ENCODE measurements around the gene GALNT12.

The GALNT12 gene

GRCh38 chr9:98881836-98882568, 74.5 kb downstream of the GALNT12 start:
- H3K79me2 ChIP-seq (ENCODE audit: control insufficient read depth, insufficient read depth, low read length, unreplicated experiment) = no peaks in the 10 kb centered on the region
- H3K27me3 ChIP-seq (ENCODE audit: insufficient read depth, low read length) = peaks cover 26% of the 10 kb centered on the region; the same call in 1 of the 2 replicates
- H3K27ac ChIP-seq (ENCODE audit: low read depth, low read length) = no peak overlapping the region
- no peaks in the 10 kb centered on the region for H3K36me3 ChIP-seq (ENCODE audit: insufficient read depth, low read length)
- no peaks in the 10 kb centered on the region for H3K4me1 ChIP-seq (ENCODE audit: control insufficient read depth, insufficient read depth, low read length, unreplicated experiment)
- no peak overlapping the region for H2AFZ ChIP-seq (ENCODE audit: low read length, unreplicated experiment)
- H3K4me3 ChIP-seq (ENCODE audit: low read depth, low read length) = no peak overlapping the region

- Histone ChIP-seq H3K27me3 (ENCODE audit: insufficient read depth, low read length) (peaks cover 20% of the 10 kb centered on the region; the same call in 1 of the 2 replicates), H3K4me1 (ENCODE audit: control insufficient read depth, insufficient read depth, low read length, unreplicated experiment) (no peaks in the 10 kb centered on the region), H2AFZ (ENCODE audit: low read length, unreplicated experiment) (no peak overlapping the region), H3K79me2 (ENCODE audit: control insufficient read depth, insufficient read depth, low read length, unreplicated experiment) (no peaks in the 10 kb centered on the region), H3K27ac (ENCODE audit: low read depth, low read length) (no peak overlapping the region), H3K36me3 (ENCODE audit: insufficient read depth, low read length) (no peaks in the 10 kb centered on the region), H3K4me3 (ENCODE audit: low read depth, low read length) (no peak overlapping the region)
Observed at GRCh38 chr9:98882569-98882923, 75.1 kb downstream of the GALNT12 start.

GRCh38 chr9:98883276-98883675, 75.8 kb downstream of the GALNT12 start:
- Histone ChIP-seq H3K27ac (ENCODE audit: low read depth, low read length) (no peak overlapping the region), H3K36me3 (ENCODE audit: insufficient read depth, low read length) (no peaks in the 10 kb centered on the region), H3K79me2 (ENCODE audit: control insufficient read depth, insufficient read depth, low read length, unreplicated experiment) (no peaks in the 10 kb centered on the region), H2AFZ (ENCODE audit: low read length, unreplicated experiment) (no peak overlapping the region), H3K4me1 (ENCODE audit: control insufficient read depth, insufficient read depth, low read length, unreplicated experiment) (no peaks in the 10 kb centered on the region), H3K27me3 (ENCODE audit: insufficient read depth, low read length) (peaks cover 16% of the 10 kb centered on the region; the same call in 1 of the 2 replicates), H3K4me3 (ENCODE audit: low read depth, low read length) (no peak overlapping the region)

GRCh38 chr9:98884849-98885248, 77.4 kb downstream of the GALNT12 start:
- Histone ChIP-seq H3K4me1 (ENCODE audit: control insufficient read depth, insufficient read depth, low read length, unreplicated experiment) (no peaks in the 10 kb centered on the region), H3K36me3 (ENCODE audit: insufficient read depth, low read length) (no peaks in the 10 kb centered on the region)

GRCh38 chr9:98885575-98886295, 78.3 kb downstream of the GALNT12 start:
- H3K4me1 ChIP-seq (ENCODE audit: control insufficient read depth, insufficient read depth, low read length, unreplicated experiment) = no peaks in the 10 kb centered on the region
- no peak overlapping the region for H2AFZ ChIP-seq (ENCODE audit: low read length, unreplicated experiment)
- no peaks in the 10 kb centered on the region for H3K79me2 ChIP-seq (ENCODE audit: control insufficient read depth, insufficient read depth, low read length, unreplicated experiment)
- no peak overlapping the region for H3K27ac ChIP-seq (ENCODE audit: low read depth, low read length)
- H3K27me3 ChIP-seq (ENCODE audit: insufficient read depth, low read length) = peaks cover 8% of the 10 kb centered on the region; the same call in 1 of the 2 replicates
- no peak overlapping the region for H3K4me3 ChIP-seq (ENCODE audit: low read depth, low read length)
- no peaks in the 10 kb centered on the region for H3K36me3 ChIP-seq (ENCODE audit: insufficient read depth, low read length)

More at GRCh38 chr9:98884849-98885248, 77.4 kb downstream of the GALNT12 start:
- Histone ChIP-seq H3K4me3 (ENCODE audit: low read depth, low read length) (no peak overlapping the region), H3K27me3 (ENCODE audit: insufficient read depth, low read length) (peaks cover 14% of the 10 kb centered on the region; the same call in 1 of the 2 replicates), H2AFZ (ENCODE audit: low read length, unreplicated experiment) (no peak overlapping the region), H3K79me2 (ENCODE audit: control insufficient read depth, insufficient read depth, low read length, unreplicated experiment) (no peaks in the 10 kb centered on the region), H3K27ac (ENCODE audit: low read depth, low read length) (no peak overlapping the region)

- peaks cover 8% of the 10 kb centered on the region; the same call in 1 of the 2 replicates for H3K27me3 ChIP-seq (ENCODE audit: insufficient read depth, low read length)
- H3K4me1 ChIP-seq (ENCODE audit: control insufficient read depth, insufficient read depth, low read length, unreplicated experiment) = no peaks in the 10 kb centered on the region
- no peaks in the 10 kb centered on the region for H3K79me2 ChIP-seq (ENCODE audit: control insufficient read depth, insufficient read depth, low read length, unreplicated experiment)
- no peak overlapping the region for H2AFZ ChIP-seq (ENCODE audit: low read length, unreplicated experiment)
- H3K4me3 ChIP-seq (ENCODE audit: low read depth, low read length) = no peak overlapping the region
- H3K36me3 ChIP-seq (ENCODE audit: insufficient read depth, low read length) = no peaks in the 10 kb centered on the region
- no peak overlapping the region for H3K27ac ChIP-seq (ENCODE audit: low read depth, low read length)
Observed at GRCh38 chr9:98886691-98887229, 79.3 kb downstream of the GALNT12 start.

GRCh38 chr9:98887918-98888510, 80.5 kb downstream of the GALNT12 start:
- H3K79me2 ChIP-seq (ENCODE audit: control insufficient read depth, insufficient read depth, low read length, unreplicated experiment) = no peaks in the 10 kb centered on the region
- no peak overlapping the region for H3K27ac ChIP-seq (ENCODE audit: low read depth, low read length)
- no peaks in the 10 kb centered on the region for H3K36me3 ChIP-seq (ENCODE audit: insufficient read depth, low read length)
- H3K4me1 ChIP-seq (ENCODE audit: control insufficient read depth, insufficient read depth, low read length, unreplicated experiment) = no peaks in the 10 kb centered on the region
- H3K27me3 ChIP-seq (ENCODE audit: insufficient read depth, low read length) = peaks cover 5% of the 10 kb centered on the region; the same call in 1 of the 2 replicates
- no peak overlapping the region for H2AFZ ChIP-seq (ENCODE audit: low read length, unreplicated experiment)
- H3K4me3 ChIP-seq (ENCODE audit: low read depth, low read length) = no peak overlapping the region

GRCh38 chr9:98888801-98889421, 81.4 kb downstream of the GALNT12 start:
- Histone ChIP-seq H3K27ac (ENCODE audit: low read depth, low read length) (no peak overlapping the region), H3K4me1 (ENCODE audit: control insufficient read depth, insufficient read depth, low read length, unreplicated experiment) (no peaks in the 10 kb centered on the region), H3K4me3 (ENCODE audit: low read depth, low read length) (no peak overlapping the region), H2AFZ (ENCODE audit: low read length, unreplicated experiment) (no peak overlapping the region), H3K36me3 (ENCODE audit: insufficient read depth, low read length) (no peaks in the 10 kb centered on the region), H3K79me2 (ENCODE audit: control insufficient read depth, insufficient read depth, low read length, unreplicated experiment) (no peaks in the 10 kb centered on the region), H3K27me3 (ENCODE audit: insufficient read depth, low read length) (peaks cover 5% of the 10 kb centered on the region; the same call in 1 of the 2 replicates)

GRCh38 chr9:98890256-98890655, 82.8 kb downstream of the GALNT12 start:
- no peak overlapping the region for H3K27ac ChIP-seq (ENCODE audit: low read depth, low read length)
- no peaks in the 10 kb centered on the region for H3K4me1 ChIP-seq (ENCODE audit: control insufficient read depth, insufficient read depth, low read length, unreplicated experiment)
- H3K4me3 ChIP-seq (ENCODE audit: low read depth, low read length) = no peak overlapping the region
- H3K27me3 ChIP-seq (ENCODE audit: insufficient read depth, low read length) = peaks cover 9% of the 10 kb centered on the region; the same call in 1 of the 2 replicates
- no peak overlapping the region for H2AFZ ChIP-seq (ENCODE audit: low read length, unreplicated experiment)
- H3K36me3 ChIP-seq (ENCODE audit: insufficient read depth, low read length) = no peaks in the 10 kb centered on the region
- H3K79me2 ChIP-seq (ENCODE audit: control insufficient read depth, insufficient read depth, low read length, unreplicated experiment) = no peaks in the 10 kb centered on the region

GRCh38 chr9:98892288-98892687, 84.8 kb downstream of the GALNT12 start:
- no peak overlapping the region for H2AFZ ChIP-seq (ENCODE audit: low read length, unreplicated experiment)
- H3K27me3 ChIP-seq (ENCODE audit: insufficient read depth, low read length) = peaks cover 15% of the 10 kb centered on the region; the same call in 1 of the 2 replicates
- no peaks in the 10 kb centered on the region for H3K79me2 ChIP-seq (ENCODE audit: control insufficient read depth, insufficient read depth, low read length, unreplicated experiment)
- no peaks in the 10 kb centered on the region for H3K4me1 ChIP-seq (ENCODE audit: control insufficient read depth, insufficient read depth, low read length, unreplicated experiment)
- no peaks in the 10 kb centered on the region for H3K36me3 ChIP-seq (ENCODE audit: insufficient read depth, low read length)
- no peak overlapping the region for H3K4me3 ChIP-seq (ENCODE audit: low read depth, low read length)
- no peak overlapping the region for H3K27ac ChIP-seq (ENCODE audit: low read depth, low read length)

Data from ACC112 (cell line).